ENCODE measurements around the gene S1PR1.

The S1PR1 gene

GRCh38 chr1:101282314-101283038, 45.7 kb downstream of the S1PR1 start:
- DNase-seq, result no peak

- no peak for DNase-seq
Measured at GRCh38 chr1:101283443-101283842, 46.6 kb downstream of the S1PR1 start.

GRCh38 chr1:101284021-101284420, 47.2 kb downstream of the S1PR1 start:
- DNase-seq, result peak; percentile 65

GRCh38 chr1:101284622-101285218, 47.9 kb downstream of the S1PR1 start:
- no peak for DNase-seq

GRCh38 chr1:101285922-101286570, 49.2 kb downstream of the S1PR1 start:
- no peak for DNase-seq

GRCh38 chr1:101288491-101288944, 51.7 kb downstream of the S1PR1 start:
- peak; percentile 74 for DNase-seq

- DNase-seq, result no peak
Measured at GRCh38 chr1:101290119-101290921, 53.5 kb downstream of the S1PR1 start.

Data from activated CD4-positive, alpha-beta T cell treated with anti-CD3 and anti-CD28 coated beads for 48 hours (primary cell).